HG03460 (cell line): ENCODE data around the gene OR2T35.
A peak's percentile ranks its signal among the peaks of the same experiment; 100 is the strongest.
"Not testable (repeated sequence)": the region's sequence is repeated elsewhere in the genome, so short reads cannot be mapped to it uniquely, and the experiment has no call there.

Source experiments
- ATAC-seq: cut with Tn5 transposase; IDR thresholded peaks from one replicate; pipeline ENCODE4 v1.9.1; 2021; ENCODE audit not compliant: unreplicated experiment

Gene OR2T35

GRCh38 chr1:248645178-248645577 is at the start of gene OR2T35:
TSS of gene OR2T35 (minus strand) at chr1:248645278. CDS start at chr1:248639258, 6,020 bp downstream.
- ATAC-seq: not testable (repeated sequence)

DNA sequence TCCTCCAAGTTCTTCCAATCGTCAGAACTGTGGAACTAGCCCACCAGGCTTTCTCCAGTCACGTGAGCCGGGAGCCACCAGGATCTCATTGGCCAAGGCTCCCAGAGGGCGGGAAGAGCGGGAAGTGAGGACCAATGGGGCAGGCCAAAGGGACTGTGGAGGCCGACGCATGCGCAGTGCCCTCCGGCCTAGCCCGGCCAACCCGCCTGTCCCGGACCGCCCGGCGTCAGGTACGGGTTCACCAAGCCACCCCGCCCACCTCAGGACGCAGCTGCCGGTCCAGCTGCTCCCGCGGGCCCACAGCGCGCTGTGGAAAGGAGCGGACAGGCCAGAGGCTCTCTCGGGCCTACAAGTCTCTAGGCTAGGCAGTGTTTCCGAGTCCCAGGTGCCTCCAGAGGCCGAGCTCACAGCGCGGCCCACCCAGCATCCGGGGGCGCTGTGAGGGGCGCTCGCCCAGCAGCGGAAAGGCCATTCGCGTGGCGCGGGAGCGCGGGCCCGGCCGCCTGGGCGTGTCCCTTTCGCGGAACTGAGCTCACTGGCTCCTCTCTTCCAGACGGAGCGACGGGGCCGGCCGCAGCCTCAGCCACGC is 46.6 kb upstream of the OR2T35 start:
- ATAC-seq: no peak

GRCh38 chr1:248688527-248689298 is 43.6 kb upstream of the OR2T35 start:
- ATAC-seq: peak; percentile 76

DNA sequence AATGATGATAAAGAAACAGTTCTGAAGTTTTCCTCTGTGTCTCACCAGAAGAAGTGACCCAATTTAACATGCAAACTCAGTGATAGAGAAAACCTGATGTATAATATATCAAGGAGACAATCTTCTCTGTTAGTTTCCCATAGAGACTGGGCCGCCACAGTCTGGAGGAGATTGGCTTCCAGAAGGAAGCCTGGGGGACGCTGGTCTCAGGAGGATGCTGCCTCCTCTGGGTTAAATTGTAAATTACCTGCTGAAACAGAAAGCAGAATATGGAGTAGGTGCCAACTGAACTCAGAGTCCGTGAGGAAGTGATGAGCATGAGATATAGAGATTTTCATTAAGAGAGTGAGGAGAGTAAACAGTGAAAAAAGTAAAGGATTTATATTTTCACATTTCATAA is 41.7 kb upstream of the OR2T35 start:
- ATAC-seq: peak; percentile 61

GRCh38 chr1:248681651-248682050 is 36.6 kb upstream of the OR2T35 start:
- no peak for ATAC-seq

DNA sequence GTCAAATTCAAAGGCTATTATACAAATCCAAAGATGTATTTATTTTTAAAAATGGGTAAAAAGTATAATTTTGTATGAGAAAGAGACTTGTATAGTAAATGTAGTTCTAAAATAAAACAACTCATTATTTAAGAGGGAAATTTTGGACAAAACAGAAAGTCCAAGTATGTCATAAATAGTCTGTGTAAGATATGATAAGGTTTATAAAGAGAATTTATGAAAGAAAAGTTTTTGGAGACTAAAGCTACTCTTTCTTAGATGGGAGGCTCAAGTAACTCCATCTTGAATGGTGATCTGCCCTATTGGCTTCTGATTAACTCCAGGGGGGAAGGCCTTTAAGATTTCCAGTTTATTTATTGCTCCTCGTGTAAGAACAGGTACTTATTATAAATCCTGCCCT is 24.9 kb upstream of the OR2T35 start:
- no peak for ATAC-seq

DNA sequence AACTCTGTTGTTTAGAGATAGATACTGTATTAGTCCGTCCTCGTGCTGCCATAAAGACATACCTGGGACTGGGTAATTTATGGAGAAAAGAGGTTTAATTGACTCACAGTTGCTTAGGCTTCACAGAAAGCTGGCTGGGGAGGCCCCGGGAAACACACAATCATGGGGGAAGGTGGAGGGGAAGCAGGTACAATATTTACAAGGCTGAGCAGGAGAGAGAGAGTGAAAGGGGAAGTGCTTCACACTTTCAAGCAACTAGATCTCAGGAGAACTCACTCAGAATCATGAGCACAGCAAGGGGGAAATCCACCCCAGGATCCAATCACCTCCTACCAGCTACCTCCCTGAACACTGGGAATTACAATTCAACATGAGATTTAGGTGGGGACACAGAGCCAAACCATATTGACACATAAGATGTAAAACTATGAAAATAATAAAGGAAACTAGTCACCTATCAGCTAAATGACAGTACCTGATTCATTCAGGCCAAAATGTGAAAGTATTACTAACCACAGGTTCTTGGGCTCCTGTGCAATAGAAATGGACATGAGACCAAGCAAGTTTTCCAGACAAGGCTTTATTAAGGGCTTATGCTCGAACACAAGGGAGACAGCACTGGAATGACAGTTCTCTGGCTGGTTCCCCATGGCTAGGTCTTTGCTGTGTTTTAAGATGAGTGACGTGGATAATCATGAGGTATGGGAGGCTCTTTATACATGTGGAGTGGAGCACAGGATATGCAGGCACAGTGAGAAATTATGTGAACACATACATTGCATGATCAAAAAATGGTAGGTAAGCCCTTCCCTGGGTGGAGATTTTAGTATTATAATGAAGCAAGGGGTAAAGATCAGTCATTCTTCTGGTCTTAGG is 18.6 kb upstream of the OR2T35 start:
- ATAC-seq: peak; percentile 93

- ATAC-seq: peak; percentile 52
These were observed 11.7 kb upstream of the OR2T35 start for GRCh38 chr1:248656797-248657196.

- ATAC-seq: not testable (repeated sequence)
These were observed 10.3 kb upstream of the OR2T35 start, which contains the start of gene OR2T27 for GRCh38 chr1:248655354-248655753. TSS of gene OR2T27 (minus strand) at chr1:248655528. CDS start at chr1:248650884, 4,644 bp downstream.

DNA sequence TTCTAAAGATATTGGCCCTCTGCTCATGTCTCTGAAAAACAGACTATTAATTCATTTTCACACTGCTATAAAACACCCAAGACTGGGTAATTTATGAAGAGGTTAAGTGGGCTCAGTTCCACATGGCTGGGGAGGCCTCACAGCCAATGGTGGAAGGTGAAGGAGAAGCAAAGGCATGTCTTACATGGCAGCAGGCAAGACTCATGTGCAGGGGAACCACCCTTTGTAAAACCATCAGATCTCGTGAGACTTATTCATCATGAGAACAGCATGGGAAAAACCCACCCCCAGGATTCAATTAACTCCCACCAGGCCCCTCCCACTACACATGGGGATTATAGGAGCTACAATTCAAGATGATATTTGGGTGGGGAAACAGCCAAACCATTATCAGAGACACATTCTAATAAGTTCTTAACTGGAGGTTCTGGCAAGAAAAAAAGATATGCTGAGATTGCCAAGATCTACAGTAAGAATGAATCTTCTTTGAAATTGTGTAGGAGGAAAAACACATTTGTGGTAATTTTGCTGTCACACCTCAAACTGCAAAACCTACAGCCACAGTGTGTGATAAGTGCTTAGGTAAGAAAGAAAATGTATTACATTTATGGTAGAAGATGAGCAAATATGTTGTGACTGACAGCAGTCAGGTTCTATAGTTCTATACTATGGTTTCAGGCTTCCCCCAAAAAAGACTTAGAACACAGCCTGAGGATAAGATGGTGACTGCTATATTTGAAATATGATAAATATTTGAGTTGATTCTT is 3.9 kb upstream of the OR2T35 start:
- ATAC-seq: not testable (repeated sequence)

DNA sequence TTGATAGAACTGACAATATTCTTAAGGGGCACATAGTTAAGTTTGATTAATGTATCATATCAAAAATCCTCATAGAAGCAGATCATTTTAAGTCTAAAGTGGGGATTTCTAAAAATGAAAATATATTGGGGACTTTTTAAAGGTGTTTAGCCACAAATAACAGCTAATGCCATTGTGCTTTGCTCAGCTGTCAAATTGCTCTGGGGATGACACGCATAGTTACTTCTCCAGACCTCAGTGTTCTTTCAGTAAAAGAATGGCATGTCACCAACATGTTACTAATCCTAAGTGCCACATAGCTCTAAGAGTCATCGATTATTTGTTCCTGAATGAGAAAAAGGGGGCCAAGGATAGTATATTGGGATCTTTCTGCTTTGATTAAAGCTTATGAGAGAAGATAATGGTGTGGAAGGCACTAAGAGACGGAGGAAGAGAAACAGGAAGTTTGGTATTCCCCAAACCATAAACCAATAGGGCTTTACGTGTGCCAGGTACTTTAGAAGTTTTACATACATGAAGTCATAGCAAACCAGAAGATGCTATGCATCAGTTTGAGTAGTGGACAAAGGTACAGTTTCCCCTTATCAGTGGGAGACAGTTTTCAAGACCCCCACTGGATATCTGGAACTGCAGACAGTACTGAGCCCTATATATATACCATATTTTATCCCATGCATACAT is 2.0 kb downstream of the OR2T35 start:
- peak; percentile 62 for ATAC-seq

GRCh38 chr1:248641583-248641982 is 3.5 kb downstream of the OR2T35 start:
- peak; percentile 10 for ATAC-seq

DNA sequence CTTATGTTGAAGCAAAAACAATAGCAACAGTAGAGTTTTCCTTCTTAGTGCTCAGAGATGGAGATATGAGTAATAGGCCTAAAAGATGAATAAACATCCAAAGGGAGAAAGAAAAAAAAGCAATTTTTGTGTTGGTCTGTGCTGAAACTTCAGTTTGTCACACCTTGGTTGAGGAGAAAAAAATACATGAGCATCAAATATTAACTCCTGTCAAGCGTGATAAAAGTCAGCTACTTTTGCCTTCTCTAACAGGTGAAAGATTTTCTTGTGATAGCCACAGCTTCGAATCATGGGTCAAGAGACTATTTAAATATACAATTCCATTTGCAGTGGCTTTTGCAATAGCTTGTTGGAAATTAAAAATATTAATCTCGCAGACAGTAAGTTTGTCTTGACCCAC is 4.2 kb downstream of the OR2T35 start:
- peak; percentile 43 for ATAC-seq

DNA sequence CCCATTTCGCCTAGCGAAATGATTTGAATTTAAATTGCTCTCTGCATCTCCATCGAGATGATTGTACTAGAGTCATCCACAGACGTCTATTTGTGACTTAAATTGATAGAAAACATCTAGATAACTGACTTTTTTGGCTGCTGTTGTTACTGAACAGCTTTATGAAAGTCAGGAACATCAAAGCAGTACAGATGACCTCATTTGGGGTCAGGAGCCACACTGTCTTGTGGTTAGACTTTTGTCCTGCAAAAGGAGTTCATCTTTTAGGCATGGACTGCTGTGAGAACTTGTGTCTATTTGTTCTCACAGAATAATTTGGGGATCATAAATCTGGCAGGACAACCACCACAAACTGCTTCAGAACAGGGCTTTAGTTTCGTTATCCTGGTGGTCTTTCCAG is 5.4 kb downstream of the OR2T35 start:
- ATAC-seq: peak; percentile 29

GRCh38 chr1:248636612-248637011 is 8.5 kb downstream of the OR2T35 start:
- not testable (repeated sequence) for ATAC-seq

DNA sequence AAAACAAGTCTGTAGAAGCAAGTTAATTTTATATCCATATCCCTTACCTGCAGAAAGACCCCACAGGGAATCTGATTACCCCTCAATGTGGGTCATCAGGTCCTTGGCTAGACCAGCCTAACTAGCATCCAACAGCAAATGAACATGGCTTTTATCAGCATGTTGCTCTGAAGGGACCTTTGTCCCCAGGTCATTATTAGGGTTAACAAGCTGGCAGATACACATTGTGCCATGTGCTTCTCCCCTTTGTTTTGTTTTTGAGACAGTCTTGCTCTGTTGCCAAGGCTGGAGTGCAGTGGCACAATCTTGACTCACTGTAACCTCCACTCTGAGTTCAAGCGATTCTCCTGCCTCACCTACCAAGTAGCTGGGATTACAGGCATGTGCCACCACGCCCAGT is 10.1 kb downstream of the OR2T35 start, which contains the start of gene OR2T11:
Gene OR2T11 (minus strand): TSS at position 101 of the 400 bp plus-strand sequence. CDS start 7,963 bp downstream, outside the sequence.
- ATAC-seq: not testable (repeated sequence)

DNA sequence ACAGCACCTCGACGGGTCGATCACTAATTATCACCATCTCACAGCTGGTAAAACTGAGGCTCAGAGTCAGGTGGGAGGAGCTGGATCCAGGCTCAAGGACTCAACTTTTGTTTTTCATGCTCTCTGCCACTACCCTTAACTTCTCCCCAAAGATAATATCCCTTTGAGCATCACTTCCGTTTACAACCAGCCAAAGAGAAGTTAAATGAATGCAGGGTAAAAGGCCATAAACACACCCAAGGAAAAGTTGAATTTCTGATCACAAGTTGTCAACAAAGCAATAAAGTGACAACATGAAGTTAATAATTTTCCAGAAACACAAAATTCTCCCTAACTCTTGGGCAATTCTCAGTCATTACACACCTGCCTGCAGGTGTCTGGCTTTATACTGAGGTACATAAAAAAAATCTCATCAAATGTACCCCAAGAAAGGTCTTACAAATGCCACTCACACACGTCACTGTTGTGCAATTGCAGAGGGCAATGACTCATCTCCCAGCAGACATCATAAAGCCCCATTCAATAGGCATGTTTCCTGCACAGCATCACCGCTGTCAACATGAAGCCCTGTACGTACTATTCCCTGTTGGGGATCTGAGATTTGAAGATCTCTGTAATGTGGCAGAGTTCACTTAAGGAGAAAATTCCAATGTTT is 13.6 kb downstream of the OR2T35 start:
- ATAC-seq: no peak

- ATAC-seq: no peak
These were observed 14.5 kb downstream of the OR2T35 start for GRCh38 chr1:248630551-248630950.
